Kidney capillary endothelial cell (primary cell): ENCODE measurements around the gene CLEC16A.
A peak's percentile ranks its signal among the peaks of the same experiment; 100 is the strongest.

ENCODE experiments used
- DNase-seq: peaks from one replicate; pipeline ENCODE4 v3.0.0-alpha.2; 2018; ENCODE audit warnings: low spot score

CLEC16A gene, protein sequence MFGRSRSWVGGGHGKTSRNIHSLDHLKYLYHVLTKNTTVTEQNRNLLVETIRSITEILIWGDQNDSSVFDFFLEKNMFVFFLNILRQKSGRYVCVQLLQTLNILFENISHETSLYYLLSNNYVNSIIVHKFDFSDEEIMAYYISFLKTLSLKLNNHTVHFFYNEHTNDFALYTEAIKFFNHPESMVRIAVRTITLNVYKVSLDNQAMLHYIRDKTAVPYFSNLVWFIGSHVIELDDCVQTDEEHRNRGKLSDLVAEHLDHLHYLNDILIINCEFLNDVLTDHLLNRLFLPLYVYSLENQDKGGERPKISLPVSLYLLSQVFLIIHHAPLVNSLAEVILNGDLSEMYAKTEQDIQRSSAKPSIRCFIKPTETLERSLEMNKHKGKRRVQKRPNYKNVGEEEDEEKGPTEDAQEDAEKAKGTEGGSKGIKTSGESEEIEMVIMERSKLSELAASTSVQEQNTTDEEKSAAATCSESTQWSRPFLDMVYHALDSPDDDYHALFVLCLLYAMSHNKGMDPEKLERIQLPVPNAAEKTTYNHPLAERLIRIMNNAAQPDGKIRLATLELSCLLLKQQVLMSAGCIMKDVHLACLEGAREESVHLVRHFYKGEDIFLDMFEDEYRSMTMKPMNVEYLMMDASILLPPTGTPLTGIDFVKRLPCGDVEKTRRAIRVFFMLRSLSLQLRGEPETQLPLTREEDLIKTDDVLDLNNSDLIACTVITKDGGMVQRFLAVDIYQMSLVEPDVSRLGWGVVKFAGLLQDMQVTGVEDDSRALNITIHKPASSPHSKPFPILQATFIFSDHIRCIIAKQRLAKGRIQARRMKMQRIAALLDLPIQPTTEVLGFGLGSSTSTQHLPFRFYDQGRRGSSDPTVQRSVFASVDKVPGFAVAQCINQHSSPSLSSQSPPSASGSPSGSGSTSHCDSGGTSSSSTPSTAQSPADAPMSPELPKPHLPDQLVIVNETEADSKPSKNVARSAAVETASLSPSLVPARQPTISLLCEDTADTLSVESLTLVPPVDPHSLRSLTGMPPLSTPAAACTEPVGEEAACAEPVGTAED

DNA sequence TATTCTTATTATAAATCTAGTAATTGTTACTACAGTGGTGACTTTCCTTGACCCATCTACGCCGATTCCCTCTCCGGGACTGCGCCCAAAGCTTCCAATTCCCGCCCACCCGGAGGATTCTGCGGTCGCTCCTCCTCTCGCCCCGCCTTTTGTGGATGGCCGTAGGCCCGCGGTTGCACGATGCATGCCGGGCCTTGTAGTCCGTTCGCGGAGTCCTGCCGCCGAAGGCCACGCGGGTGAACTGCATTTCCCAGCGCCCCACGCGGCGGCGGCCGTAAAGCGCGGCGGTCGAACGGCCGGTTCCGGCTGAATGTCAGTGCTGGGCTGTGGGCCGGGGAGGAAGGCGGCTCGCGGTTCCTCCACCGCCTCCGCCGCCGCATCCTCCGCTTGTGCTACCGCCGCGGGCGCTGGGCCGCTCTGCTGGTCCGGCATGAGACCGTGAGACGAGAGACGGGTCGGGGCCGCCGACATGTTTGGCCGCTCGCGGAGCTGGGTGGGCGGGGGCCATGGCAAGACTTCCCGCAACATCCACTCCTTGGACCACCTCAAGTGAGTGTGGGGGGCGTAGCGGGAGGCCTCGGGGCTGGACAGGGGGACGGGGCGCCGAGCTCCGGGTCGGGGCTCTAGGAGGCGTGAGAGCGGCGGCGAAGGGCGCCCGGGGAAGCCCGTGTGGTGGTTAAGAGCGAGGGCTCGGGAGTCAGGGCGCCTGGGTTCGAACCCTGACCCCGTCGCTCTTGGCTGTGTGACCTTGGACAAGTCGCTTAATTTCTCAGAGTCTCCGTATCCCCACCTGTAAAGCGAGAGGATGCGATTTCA, at the start of gene CLEC16A:
Gene CLEC16A, plus strand, starts transcription at position 316 of the 816 bp plus-strand sequence. Its CDS starts 154 bp downstream, at position 470.
- peak; percentile 95 for DNase-seq

DNA sequence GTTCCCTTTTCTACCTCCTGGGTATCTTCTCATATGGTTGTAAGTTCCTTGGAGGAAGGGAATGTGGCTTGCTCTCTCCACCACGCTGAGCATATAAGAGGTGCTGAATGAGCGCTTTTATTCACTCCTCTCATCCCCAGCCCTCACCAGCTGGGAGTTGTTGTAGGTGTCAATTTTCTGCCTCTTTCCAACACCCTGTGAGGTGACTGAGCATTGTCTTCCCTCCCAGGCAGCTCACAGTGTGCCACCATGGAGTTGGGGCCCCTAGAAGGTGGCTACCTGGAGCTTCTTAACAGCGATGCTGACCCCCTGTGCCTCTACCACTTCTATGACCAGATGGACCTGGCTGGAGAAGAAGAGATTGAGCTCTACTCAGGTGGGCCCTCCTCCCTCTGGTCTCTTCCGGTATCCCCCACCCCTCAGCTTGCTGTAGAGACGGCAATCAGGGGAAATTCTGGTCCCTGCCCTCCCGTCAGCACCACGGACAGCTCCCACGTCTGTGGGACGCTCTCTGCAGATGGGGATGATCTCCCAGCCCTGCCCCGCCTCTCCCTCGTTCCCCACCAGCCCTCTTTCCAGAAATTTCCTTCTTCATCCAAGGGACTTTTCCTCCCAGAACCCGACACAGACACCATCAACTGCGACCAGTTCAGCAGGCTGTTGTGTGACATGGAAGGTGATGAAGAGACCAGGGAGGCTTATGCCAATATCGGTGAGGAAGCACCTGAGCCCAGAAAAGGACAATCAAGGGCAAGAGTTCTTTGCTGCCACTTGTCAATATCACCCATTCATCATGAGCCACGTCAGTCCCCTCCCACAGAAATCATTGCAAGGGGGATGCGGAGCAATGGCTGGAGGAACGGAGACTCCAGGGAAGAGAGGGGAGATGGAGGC, 49.1 kb upstream of the CLEC16A start:
- no peak for DNase-seq

DNA sequence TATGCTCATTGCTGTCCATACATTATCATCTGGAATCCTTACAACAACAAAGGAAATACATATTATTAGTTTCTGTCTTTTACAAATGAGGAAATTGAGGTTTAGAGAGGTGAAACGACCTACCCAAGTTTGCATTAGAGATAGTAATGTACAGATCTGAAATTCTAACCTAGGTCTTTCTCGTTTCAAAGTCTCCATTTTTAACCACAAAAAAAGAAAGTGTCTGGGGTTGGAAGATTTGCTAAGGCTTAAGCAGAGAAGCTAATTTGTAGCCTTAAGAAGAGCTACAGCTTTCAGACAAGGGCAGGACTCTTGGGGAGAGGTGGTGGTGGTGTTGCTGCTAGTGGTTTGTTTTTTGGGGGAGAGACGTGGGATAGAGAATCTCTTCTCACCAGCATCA, 48.2 kb upstream of the CLEC16A start:
- DNase-seq = no peak

DNA sequence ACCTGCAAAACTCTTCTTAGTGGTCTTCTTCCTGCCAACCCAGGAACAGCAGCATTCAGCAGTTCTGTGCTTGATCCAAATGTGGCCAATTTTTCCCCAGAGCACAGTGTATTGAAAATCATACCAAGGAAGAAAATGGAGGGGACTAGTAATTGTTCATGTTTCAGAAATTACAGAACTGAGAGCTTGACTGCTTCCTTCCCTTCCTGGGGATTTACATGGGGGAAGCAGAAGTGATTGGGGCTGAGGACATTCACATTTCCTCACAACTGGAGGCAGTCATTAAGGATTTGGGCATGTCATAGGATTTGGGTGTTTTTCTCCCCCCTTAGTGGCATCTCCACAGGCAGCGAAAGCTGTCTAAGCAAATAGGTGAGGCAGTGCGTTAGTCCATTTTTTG, 47.6 kb upstream of the CLEC16A start:
- DNase-seq = no peak

DNA sequence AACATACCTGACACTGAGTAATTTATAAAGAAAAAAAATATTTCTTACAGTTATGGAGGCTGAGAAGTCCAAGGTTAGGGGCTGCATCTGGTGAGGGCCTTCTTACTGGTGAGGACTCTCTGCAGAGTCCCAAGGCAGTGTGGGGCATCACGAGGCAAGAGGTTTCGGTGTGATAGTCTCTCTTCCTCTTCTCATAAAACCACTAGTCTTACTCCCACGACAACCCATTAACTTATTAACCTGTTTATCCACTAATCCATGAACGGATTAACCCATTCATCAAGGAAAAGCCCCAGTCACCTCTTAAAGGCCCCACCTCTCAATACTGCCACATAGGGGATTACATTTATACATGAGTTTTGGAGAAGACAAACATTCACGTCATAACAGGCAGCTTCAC, 47.2 kb upstream of the CLEC16A start:
- DNase-seq = no peak

DNA sequence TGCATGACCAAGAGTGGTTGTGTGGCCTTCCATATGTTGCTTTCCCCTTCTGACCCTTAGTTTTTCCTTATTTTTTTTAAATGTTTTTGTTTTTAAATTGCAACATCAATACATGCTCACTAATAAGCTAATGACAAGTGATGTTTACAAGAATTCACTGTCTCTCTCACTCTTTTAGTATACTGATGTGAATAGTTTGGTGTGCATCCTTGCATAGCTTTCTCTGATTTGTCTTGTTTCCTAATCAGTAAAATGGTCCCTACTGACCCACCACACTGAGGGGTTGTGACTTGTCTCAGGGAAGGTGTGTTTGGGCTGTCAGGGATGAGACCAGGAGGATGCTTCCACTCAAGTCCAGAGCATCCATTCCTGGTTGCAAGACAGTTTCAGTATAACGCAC, 41.4 kb upstream of the CLEC16A start:
- DNase-seq = no peak

DNA sequence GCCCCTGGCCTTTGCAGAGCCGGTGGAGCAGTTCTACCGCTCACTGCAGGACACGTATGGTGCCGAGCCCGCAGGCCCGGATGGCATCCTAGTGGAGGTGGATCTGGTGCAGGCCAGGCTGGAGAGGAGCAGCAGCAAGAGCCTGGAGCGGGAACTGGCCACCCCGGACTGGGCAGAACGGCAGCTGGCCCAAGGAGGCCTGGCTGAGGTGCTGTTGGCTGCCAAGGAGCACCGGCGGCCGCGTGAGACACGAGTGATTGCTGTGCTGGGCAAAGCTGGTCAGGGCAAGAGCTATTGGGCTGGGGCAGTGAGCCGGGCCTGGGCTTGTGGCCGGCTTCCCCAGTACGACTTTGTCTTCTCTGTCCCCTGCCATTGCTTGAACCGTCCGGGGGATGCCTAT, 37.9 kb upstream of the CLEC16A start:
- DNase-seq = no peak

DNA sequence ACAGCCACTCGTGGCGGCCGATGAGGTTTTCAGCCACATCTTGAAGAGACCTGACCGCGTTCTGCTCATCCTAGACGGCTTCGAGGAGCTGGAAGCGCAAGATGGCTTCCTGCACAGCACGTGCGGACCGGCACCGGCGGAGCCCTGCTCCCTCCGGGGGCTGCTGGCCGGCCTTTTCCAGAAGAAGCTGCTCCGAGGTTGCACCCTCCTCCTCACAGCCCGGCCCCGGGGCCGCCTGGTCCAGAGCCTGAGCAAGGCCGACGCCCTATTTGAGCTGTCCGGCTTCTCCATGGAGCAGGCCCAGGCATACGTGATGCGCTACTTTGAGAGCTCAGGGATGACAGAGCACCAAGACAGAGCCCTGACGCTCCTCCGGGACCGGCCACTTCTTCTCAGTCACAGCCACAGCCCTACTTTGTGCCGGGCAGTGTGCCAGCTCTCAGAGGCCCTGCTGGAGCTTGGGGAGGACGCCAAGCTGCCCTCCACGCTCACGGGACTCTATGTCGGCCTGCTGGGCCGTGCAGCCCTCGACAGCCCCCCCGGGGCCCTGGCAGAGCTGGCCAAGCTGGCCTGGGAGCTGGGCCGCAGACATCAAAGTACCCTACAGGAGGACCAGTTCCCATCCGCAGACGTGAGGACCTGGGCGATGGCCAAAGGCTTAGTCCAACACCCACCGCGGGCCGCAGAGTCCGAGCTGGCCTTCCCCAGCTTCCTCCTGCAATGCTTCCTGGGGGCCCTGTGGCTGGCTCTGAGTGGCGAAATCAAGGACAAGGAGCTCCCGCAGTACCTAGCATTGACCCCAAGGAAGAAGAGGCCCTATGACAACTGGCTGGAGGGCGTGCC, 37.2 kb upstream of the CLEC16A start:
- DNase-seq = no peak

DNA sequence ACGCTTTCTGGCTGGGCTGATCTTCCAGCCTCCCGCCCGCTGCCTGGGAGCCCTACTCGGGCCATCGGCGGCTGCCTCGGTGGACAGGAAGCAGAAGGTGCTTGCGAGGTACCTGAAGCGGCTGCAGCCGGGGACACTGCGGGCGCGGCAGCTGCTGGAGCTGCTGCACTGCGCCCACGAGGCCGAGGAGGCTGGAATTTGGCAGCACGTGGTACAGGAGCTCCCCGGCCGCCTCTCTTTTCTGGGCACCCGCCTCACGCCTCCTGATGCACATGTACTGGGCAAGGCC, 36.7 kb upstream of the CLEC16A start:
- DNase-seq = no peak

DNA sequence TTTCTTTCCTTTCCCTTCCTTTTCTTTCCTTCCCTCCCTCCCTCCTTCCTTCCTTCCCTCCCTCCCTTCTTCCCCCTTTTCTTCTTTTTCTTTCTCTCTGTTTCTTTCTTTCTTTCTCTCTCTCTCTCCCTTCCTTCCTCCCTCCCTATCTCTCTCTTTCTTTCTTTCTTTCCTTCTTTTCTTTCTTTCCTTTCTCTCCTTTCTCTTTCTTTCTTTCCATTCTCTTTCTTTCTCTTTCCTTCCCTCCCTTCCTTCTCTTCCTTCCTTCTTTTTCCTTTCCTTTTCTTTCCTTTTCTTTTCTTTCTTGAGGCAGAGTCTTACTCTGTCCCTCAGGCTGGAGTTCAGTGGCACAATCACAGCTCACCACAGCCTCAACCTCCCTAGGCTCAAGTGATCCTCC, 33.1 kb upstream of the CLEC16A start:
- no peak for DNase-seq

DNA sequence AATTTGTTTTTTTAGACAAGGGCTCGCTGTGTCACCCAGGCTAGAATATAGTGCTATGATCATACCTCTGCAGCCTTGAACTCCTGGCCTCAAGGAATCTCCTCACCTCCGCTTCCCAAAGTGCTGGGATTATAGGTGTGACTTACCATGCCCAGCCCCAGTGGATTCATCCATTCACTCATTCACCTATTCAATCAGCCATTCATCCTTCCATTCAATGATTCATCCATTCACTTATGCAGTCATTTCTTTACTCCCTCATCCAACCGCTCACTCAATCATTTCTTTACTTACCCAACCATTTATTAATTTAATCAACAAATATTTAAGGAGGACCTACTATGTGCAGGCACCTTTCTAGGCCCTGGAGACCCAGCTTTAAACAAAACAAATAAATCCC, 27.8 kb upstream of the CLEC16A start:
- DNase-seq = no peak

DNA sequence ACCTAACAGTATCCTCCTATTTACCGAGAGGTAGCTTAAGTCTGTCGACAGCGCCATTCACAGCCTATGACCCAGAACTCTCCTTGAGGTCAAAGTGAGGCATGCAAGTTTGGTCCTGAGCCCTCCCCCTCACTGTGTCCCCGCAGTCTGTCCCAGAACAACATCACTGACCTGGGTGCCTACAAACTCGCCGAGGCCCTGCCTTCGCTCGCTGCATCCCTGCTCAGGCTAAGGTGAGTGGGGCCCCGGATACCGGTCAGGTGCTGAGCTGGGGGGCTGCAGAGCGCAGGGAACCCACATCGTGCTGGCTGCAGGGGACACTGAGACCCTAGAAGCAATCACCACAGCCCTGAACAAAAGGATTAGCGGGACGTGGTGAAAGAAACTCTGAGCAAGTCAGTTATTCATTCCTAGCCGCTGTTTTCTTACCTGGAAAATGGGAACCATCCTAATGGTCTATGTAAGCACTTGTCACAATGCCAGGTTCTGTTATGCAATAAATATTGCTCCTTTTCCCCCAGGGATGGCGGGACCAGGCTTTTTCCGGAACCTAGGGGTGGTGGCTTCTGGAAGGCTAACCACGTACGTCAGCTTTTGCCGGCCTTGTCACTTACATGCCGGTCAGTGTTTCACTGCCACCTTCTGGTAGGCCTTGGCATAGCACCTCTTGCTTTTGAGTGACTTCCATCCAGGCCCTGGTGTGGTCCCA, 25.9 kb upstream of the CLEC16A start:
- DNase-seq = peak; percentile 89

DNA sequence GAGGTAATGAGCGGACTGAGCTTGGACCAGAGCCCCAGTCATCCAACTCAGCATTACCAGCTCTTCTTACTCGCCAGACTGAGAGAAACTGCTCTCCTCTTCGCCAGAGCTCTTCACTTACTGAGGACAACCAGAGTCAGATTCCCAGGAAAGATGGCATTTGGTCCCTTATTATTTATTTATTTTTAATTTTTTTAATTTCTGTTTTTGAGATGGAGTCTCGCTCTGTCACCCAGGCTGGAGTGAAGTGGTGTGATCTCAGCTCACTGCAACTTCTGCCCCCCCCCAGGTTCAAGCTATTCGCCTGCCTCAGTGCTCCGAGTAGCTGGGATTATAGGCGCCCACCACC, 25.4 kb upstream of the CLEC16A start:
- DNase-seq = no peak

DNA sequence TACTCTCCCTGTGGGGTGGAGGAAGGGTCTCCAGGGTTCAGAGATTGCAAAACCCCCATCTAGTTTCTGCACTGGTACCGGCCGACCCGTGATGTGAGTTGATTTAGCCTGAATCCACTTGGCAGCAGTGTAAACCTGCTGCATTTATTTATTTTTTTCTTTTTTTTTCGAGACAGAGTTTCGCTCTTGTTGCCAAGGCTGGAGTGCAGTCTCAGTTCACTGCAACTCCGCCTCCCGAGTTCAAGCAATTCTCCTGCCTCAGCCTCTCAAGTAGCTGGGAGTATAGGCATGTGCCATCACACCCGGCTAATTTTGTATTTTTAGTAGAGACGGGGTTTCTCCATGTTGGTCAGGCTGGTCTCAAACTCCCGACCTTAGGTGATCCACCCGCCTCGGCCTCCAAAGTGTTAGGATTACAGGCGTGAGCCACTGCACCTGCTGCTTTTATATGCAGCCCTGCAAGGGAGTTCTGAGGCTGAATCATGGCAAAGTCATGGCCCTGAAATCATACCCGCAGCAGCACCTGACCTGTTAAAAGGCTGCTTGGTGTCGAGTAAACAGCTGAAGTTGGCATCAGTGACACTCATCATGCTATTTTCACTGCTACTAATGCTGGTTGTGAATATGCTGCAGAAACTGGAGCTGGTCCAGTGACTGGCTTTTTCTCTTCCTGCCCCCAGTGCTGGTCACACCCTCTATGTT, 23.5 kb upstream of the CLEC16A start:
- DNase-seq = no peak

DNA sequence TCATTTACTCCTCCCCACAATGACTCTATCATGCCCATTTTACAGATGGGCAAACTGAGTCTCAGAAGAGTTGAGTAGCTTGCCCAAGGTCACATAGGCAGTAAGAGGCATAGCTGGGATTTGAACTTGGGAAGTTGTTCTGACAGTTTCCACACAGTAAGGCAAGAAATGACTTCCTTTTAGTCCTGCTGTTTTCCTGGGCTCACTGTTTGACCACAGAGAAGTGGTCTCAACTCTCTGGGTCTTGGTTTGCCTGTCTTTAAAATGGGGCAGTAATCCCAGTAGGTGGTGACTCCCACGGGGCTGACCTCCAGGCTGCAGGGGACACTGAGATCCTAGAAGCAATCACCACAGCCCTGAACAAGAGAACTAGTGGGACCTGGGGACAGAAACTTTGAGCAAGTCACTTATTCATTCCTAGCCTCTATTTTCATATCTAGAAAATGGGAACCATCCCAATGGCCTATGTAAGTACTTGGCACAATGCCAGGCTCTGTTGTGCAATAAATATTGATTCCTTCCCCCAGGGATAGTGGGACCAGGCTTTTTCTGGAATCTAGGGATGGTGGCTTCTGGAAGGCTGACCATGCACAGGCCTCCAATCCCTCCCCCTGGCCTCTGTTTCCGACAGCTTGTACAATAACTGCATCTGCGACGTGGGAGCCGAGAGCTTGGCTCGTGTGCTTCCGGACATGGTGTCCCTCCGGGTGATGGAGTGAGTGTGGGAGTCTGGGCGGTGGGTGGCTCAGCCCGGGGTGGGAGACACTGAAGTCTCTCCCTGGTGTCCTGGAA, 22.6 kb upstream of the CLEC16A start:
- DNase-seq = no peak

DNA sequence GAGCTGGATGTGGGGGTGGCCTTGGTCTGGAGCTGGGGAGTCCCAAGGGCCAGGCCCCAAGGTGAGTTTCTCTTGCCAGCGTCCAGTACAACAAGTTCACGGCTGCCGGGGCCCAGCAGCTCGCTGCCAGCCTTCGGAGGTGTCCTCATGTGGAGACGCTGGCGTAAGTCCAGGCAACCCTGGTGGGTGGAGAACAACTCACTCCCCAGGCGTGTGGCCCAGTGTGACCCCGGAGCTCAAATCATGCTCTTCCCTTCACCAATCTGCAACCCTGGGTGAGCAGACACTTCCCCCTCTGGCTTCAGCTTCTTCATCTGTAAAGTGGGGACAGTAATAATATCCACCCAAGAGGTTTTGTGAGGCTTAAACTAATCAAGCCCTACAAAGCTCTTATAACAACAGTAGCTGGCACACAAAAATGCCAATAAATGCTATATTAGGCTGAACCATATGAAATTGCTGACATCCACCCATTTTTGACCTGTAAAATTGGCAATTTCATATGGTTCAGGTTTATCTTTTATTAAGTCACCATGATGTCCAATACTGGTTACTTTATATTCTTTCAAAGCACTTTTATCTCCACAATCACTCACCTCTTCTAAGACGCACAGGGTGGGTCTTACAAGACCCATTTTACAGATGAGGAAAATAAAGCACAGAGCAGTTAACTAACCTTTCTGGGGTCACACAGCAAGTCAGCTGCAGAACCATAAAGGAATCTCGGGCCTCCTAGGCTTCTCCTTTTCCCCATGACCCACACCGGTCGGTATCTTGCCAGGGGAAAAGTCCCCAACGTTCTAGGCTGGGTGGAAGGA, 21.8 kb upstream of the CLEC16A start:
- no peak for DNase-seq

DNA sequence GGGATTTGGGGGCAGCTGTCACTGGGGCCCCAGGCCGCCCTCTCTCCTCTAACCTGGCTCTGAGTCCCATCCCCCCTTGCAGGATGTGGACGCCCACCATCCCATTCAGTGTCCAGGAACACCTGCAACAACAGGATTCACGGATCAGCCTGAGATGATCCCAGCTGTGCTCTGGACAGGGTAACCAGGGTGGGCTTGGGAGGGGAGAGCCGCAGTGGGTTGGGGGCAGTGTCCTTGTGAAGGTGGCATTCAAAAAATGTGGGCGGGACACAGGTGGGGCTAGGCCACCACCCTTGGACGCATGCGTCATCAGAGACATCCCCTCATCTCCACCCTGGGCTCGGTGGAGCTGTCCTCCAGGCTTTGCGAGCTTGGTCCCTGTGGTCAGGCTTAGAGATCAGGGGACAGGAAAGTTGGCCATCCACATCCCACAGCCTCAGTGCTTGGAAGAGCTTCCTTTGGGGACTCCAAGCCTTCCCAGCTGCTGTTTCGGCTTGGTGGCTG, 21.2 kb upstream of the CLEC16A start:
- DNase-seq = no peak
